ENCODE measurements around the gene PDZD2. TPM values are rescaled to one million over a fixed set of nuclear protein-coding genes. Genes with fewer than 3 reads are reported as not detected.

Gene PDZD2
- total and polyA plus RNA-seq, 12 donors: 2.2 to 10.3 (median 5.0) TPM

- Histone ChIP-seq H3K36me3 (replicated peaks in 1 of 2) (no peaks in the 10 kb centered on the region), H3K4me1 (replicated peaks in 1 of 2) (peaks cover 0 to 5% of the 10 kb centered on the region in 2 donors), H3K4me3 (no peak overlapping the region), H3K9me3 (replicated peaks in 1 of 3) (no peaks in the 10 kb centered on the region), H3K27ac (no peak overlapping the region), H3K27me3 (no peaks in the 10 kb centered on the region)
- intact Hi-C loops (cut with DNase I): loop anchor here in 1 of 2 donors (10.0 kb wide), 1 partner anchor 505 kb away; no protein-coding TSS in a partner anchor
- WGBS, 4 donors: 95 to 97% (median 96%) methylated on average over 15 to 30 of the region's 30 CpGs
- DNase-seq: no peak
- TF ChIP-seq CTCF (IDR thresholded peaks at IDR 0.05) (no peak), POLR2A (IDR thresholded peaks at IDR 0.05) (no peak)
These were observed 450.4 kb downstream of the PDZD2 start for GRCh38 chr5:32089146-32090000.

- peaks cover 0 to 5% of the 10 kb centered on the region in 2 donors for H3K4me1 ChIP-seq (replicated peaks in 1 of 2)
- intact Hi-C loops (cut with DNase I): loop anchor here in 1 of 2 donors (5.0 kb wide), 1 partner anchor 263 kb away; no protein-coding TSS in a partner anchor
- H3K27ac ChIP-seq: no peak overlapping the region
- no peak for TF ChIP-seq POLR2A (IDR thresholded peaks at IDR 0.05)
- no peak for TF ChIP-seq CTCF (IDR thresholded peaks at IDR 0.05)
- no peaks in the 10 kb centered on the region for H3K9me3 ChIP-seq (replicated peaks in 1 of 3)
- 88 to 93% (median 90%) methylated on average over 11 to 24 of the region's 24 CpGs for WGBS, 4 donors
- no peaks in the 10 kb centered on the region for H3K27me3 ChIP-seq
- no peaks in the 10 kb centered on the region for H3K36me3 ChIP-seq (replicated peaks in 1 of 2)
- DNase-seq: no peak
- H3K4me3 ChIP-seq: peak overlapping the region in 1 of 4 donors; percentile 5
These were observed 451.3 kb downstream of the PDZD2 start for GRCh38 chr5:32090026-32090754.

- 47 to 65% (median 57%) methylated on average over 10 to 17 of the region's 17 CpGs for WGBS, 4 donors
- Histone ChIP-seq H3K9me3 (replicated peaks in 1 of 3) (no peaks in the 10 kb centered on the region), H3K4me1 (replicated peaks in 1 of 2) (peaks cover 0 to 5% of the 10 kb centered on the region in 2 donors), H3K27ac (no peak overlapping the region), H3K4me3 (peak overlapping the region in 1 of 4 donors; percentile 5), H3K36me3 (replicated peaks in 1 of 2) (no peaks in the 10 kb centered on the region), H3K27me3 (no peaks in the 10 kb centered on the region)
- DNase-seq: peak; percentile 65 to 89 (median 82)
- TF ChIP-seq POLR2A (IDR thresholded peaks at IDR 0.05): no peak
- no peak for TF ChIP-seq CTCF (IDR thresholded peaks at IDR 0.05)
- intact Hi-C loops (cut with DNase I): loop anchor here in 1 of 2 donors (5.0 kb wide), 1 partner anchor 263 kb away; no protein-coding TSS in a partner anchor
These were observed 451.8 kb downstream of the PDZD2 start for GRCh38 chr5:32090755-32091128.
